ENCODE results near the gene KCNK16.

KCNK16 gene

GRCh38 chr6:39342692-39343395 is 20.3 kb upstream of the KCNK16 start:
- no peak for DNase-seq (ENCODE audit: extremely low read depth in 1 of 2, low read depth in 1 of 2)

- DNase-seq (ENCODE audit: extremely low read depth in 1 of 2, low read depth in 1 of 2), result no peak
These were observed 19.4 kb upstream of the KCNK16 start for GRCh38 chr6:39341937-39342336.

DNA sequence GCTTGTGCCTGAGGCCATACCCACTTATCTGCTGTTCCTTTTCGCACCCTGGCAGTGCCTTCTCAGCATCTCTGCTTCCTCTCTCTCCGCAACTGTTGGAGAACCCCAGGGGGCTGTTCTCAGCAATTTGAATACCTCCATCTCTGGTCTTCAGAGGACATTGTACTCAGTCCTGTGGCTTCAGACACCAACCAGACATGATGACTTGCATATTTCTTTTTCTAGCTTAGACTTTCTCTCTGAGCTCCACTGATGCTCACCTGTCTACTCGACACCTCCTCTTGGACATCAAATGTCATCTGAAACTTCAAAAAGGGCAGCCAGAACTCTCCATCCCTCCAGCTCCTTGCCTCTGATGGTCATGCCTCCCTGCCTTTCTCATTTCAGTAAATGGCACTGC is 18.9 kb upstream of the KCNK16 start:
- no peak for DNase-seq (ENCODE audit: extremely low read depth in 1 of 2, low read depth in 1 of 2)

GRCh38 chr6:39339868-39340550 is 17.5 kb upstream of the KCNK16 start:
- DNase-seq (ENCODE audit: extremely low read depth in 1 of 2, low read depth in 1 of 2), result no peak

GRCh38 chr6:39339096-39339867 is 16.8 kb upstream of the KCNK16 start:
- DNase-seq (ENCODE audit: extremely low read depth in 1 of 2, low read depth in 1 of 2), result no peak

- no peak for DNase-seq (ENCODE audit: extremely low read depth in 1 of 2, low read depth in 1 of 2)
These were observed 15.9 kb upstream of the KCNK16 start for GRCh38 chr6:39338397-39338796.

- no peak for DNase-seq (ENCODE audit: extremely low read depth in 1 of 2, low read depth in 1 of 2)
These were observed 13.5 kb upstream of the KCNK16 start for GRCh38 chr6:39335780-39336545.

DNA sequence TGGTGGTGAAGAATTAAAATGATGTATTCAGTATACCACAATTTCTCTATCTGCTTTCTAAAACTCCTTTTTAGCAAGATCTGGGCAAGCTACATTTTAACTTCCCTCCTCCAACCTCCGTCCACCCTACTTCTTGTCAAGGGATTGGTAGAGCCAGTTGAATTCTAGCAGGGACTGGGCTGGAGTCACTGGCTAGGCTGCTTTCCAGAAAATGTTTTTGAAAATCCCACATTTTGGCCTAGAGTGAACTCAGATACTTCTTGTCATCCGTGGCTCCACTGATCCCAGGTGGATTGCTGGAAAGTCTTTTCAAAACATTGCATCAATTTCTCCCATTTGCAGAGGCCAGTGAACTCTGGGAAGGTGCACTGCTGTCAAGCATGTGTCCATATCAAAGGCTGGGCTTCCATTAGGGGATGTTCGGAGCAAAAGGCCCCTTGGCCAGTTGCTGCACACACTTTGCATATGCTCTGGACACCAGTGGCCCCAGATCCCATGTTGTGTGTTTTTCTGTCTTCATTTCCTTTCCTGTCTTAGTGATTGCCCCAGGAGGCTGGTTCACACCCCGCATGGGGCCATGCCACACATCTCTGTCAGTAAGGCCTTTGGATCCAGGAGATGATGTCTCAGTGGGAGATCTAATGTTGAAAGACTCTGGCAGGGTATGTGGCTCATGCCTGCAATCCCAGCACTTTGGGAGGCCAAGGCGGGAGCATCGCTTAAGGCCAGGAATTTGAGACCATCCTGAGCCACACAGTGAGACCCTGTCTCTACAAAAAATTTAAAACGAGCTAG is 11.3 kb upstream of the KCNK16 start:
- no peak for DNase-seq (ENCODE audit: extremely low read depth in 1 of 2, low read depth in 1 of 2)

DNA sequence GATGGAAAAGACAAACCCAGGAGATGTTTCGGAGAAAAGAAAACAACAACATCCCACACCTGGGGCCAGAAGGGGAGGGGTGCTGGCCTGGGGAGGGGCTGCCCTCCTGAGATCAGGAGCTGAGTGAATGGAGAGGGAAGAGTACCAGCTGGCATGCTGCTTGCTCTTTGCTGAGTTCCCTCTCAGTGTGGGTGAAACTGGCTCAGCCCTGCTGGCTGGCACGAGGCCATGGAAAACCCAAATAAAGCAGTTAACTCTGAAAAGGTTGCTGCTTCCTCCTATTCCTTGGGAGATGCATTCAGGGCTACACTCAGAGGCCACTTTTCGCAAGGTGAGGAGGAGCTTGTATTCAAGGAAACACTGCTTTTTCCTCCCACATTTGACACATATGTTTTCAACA is 8.0 kb upstream of the KCNK16 start:
- DNase-seq (ENCODE audit: extremely low read depth in 1 of 2, low read depth in 1 of 2), result no peak

- DNase-seq (ENCODE audit: extremely low read depth in 1 of 2, low read depth in 1 of 2), result no peak
These were observed 7.6 kb upstream of the KCNK16 start for GRCh38 chr6:39330057-39330456.

DNA sequence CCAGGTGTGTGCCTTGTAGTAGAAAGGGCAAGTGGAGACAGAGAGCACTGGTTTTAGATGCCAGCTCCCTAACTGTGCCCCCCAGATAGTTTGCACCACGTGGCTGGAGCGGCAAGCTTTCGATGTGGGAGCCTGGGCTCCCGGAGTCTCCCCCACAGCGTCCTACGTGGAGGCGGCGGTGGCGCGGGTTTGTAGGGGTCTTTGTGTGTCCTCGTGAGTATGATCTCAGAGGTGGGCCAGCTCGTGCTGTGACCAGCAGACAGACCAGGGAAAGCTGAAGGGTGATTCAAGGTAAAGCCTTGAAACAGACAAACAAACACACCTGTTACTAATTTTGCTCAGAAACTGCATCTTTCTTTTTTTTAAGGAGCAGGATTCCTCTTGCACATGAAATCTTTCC is 5.6 kb upstream of the KCNK16 start:
- DNase-seq (ENCODE audit: extremely low read depth in 1 of 2, low read depth in 1 of 2), result no peak

DNA sequence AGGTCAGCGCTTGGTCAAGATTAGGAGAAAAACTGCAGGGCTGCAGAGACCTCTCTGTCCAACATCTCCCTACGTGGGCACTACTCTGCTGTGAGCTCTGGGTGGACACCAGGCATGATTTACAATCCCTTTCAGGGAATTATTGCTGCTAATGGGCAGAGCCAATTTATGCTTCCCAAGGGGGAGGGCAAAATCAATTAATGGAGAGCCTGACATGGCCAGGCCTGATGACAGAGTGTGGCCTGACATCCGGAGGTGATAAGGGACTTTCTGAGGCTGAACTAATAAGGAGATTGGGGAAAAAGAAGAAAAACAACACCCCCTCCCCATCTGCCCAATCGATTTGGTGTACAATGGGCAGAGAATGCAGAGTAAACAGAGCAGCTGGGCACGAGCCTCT is 5.0 kb upstream of the KCNK16 start:
- DNase-seq (ENCODE audit: extremely low read depth in 1 of 2, low read depth in 1 of 2), result no peak

GRCh38 chr6:39321761-39322160 is 741 bp downstream of the KCNK16 start:
- no peak for DNase-seq (ENCODE audit: extremely low read depth in 1 of 2, low read depth in 1 of 2)

GRCh38 chr6:39320363-39320984 is 2.0 kb downstream of the KCNK16 start:
- no peak for DNase-seq (ENCODE audit: extremely low read depth in 1 of 2, low read depth in 1 of 2)

DNA sequence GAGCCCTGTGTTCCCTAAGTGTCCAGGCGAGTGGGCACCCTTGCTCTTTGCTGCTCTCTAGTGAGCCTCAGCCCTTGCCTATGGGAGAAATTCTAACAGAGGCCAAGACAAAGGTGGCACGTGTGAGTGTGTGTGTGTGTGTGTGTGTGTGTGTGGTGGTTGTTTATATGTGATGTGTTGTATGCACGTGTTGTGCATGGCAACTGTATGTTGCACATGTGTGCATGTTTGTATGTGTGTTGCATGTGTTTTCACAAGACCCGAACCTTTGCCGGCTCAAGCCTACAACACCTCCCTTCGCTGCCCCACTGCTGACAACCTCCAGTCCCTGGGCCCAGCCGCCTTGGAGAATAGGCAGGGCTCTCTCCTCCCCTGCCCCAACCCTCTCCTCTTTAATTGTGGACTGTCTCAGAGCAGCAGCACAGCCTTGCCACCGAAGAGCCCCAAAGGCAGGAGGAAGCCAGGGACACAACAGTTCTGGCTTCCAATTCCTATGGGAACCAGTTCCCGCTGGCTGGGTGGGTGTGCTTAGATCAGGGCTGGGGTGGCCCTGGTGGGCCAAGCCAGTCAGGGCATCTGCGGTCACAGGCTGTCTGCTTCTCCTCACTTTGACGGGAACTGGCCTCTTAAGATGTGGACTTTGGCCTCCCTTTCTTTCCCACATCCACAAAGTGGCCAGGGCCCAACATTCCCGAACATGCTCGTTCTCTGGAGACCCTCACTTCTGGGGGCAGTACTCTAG is 2.7 kb downstream of the KCNK16 start:
- no peak for DNase-seq (ENCODE audit: extremely low read depth in 1 of 2, low read depth in 1 of 2)

- no peak for DNase-seq (ENCODE audit: extremely low read depth in 1 of 2, low read depth in 1 of 2)
These were observed 5.2 kb downstream of the KCNK16 start for GRCh38 chr6:39317256-39317655.

GRCh38 chr6:39314273-39314795 is 8.2 kb downstream of the KCNK16 start, which contains the start of gene KCNK17:
Gene KCNK17, minus strand, starts transcription at chr6:39314419. Its CDS starts 99 bp downstream, at chr6:39314320.
- DNase-seq (ENCODE audit: extremely low read depth in 1 of 2, low read depth in 1 of 2), result no peak

- no peak for DNase-seq (ENCODE audit: extremely low read depth in 1 of 2, low read depth in 1 of 2)
These were observed 8.8 kb downstream of the KCNK16 start for GRCh38 chr6:39313526-39314272.
